HepG2 (cell line): ENCODE results near the gene SLC2A10. TPM values are rescaled to one million over a fixed set of nuclear protein-coding genes. Genes with fewer than 3 reads are reported as not detected.

Experiments used
- ARID2 ChIP-seq: sonication (generic); formaldehyde crosslinking; IDR thresholded peaks from 2 replicates; pipeline ENCODE4 v1.8.1; 2022; ENCODE audit warnings: mild to moderate bottlenecking, missing genetic modification reagents, borderline replicate concordance
- FOXA1 ChIP-seq, 2 experiments: fragments of 450-650 bp in 1 of 2; sonication (generic) in 1 of 2; formaldehyde crosslinking in 1 of 2; IDR thresholded peaks; 2 replicates each; pipeline versions ENCODE4 v1.4.0 to v1.6.1; 2016 to 2020; ENCODE audit warnings: missing genetic modification reagents in 1 of 2
- IKZF1 ChIP-seq: fragments of 450-650 bp; IDR thresholded peaks from 2 replicates; pipeline ENCODE4 v1.7.1; 2016
- MEF2D ChIP-seq: sonication (generic); formaldehyde crosslinking; IDR thresholded peaks from 2 replicates; pipeline ENCODE4 v1.5.1; 2020; ENCODE audit warnings: mild to moderate bottlenecking, missing genetic modification reagents
- MTF1 ChIP-seq: sonication (generic); formaldehyde crosslinking; IDR thresholded peaks from 2 replicates; pipeline ENCODE4 v1.5.0; 2020; ENCODE audit warnings: missing genetic modification reagents
- PITX1 ChIP-seq: sonication (generic); formaldehyde crosslinking; IDR thresholded peaks from 2 replicates; pipeline ENCODE4 v1.5.1; 2020; ENCODE audit warnings: mild to moderate bottlenecking, missing genetic modification reagents
- PRDM4 ChIP-seq: sonication (generic); formaldehyde crosslinking; IDR thresholded peaks from 2 replicates; pipeline ENCODE4 v1.9.0; 2021; ENCODE audit warnings: missing genetic modification reagents, borderline replicate concordance
- SOX13 ChIP-seq, 3 experiments: fragments of 450-650 bp in 1 of 3; sonication (generic) in 1 of 3; formaldehyde crosslinking in 1 of 3; IDR thresholded peaks in 2 of 3; conservative IDR thresholded peaks in 1 of 3; 2 replicates each; pipeline versions ENCODE4 v1.5.0 to v1.6.1; 2016 to 2020; ENCODE audit warnings: antibody characterized with exemption in 1 of 3, mild to moderate bottlenecking in 1 of 3, missing compliant biosample characterization in 1 of 3, missing genetic modification reagents in 1 of 3, moderate library complexity in 1 of 3
- SP5 ChIP-seq: IDR thresholded peaks from 2 replicates; pipeline ENCODE4 v1.6.1; 2016; ENCODE audit warnings: low read depth, borderline replicate concordance
- ZHX2 ChIP-seq, 2 experiments: sonication (generic) in 1 of 2; formaldehyde crosslinking in 1 of 2; IDR thresholded peaks; 2 replicates each; pipeline versions ENCODE4 v1.6.1 to v1.9.0; 2014 to 2022; ENCODE audit warnings: antibody characterized with exemption in 1 of 2, borderline replicate concordance in 1 of 2, inconsistent platforms in 1 of 2, low read depth in 1 of 2, missing genetic modification reagents in 1 of 2
- ZNF17 ChIP-seq: sonication (generic); formaldehyde crosslinking; IDR thresholded peaks from 2 replicates; pipeline ENCODE4 v1.5.0; 2020; ENCODE audit warnings: mild to moderate bottlenecking, missing genetic modification reagents
- ZNF274 ChIP-seq: sonication (generic); formaldehyde crosslinking; IDR thresholded peaks from 2 replicates; pipeline ENCODE4 v1.5.1; 2020; ENCODE audit warnings: mild to moderate bottlenecking, missing genetic modification reagents
- ZNF329 ChIP-seq: sonication (generic); formaldehyde crosslinking; IDR thresholded peaks from 2 replicates; pipeline ENCODE4 v1.9.0; 2021; ENCODE audit warnings: low read depth, mild to moderate bottlenecking, missing genetic modification reagents
- ZNF607 ChIP-seq: sonication (generic); formaldehyde crosslinking; IDR thresholded peaks from 2 replicates; pipeline ENCODE4 v1.5.1; 2020; ENCODE audit warnings: missing genetic modification reagents, mild to moderate bottlenecking, borderline replicate concordance
- ZNF768 ChIP-seq: sonication (generic); formaldehyde crosslinking; IDR thresholded peaks from 2 replicates; pipeline ENCODE4 v1.4.0; 2020; ENCODE audit warnings: missing genetic modification reagents
- ZNF775 ChIP-seq: sonication (generic); formaldehyde crosslinking; IDR thresholded peaks from 2 replicates; pipeline ENCODE4 v1.4.0; 2020; ENCODE audit warnings: missing genetic modification reagents, mild to moderate bottlenecking, moderate library complexity, borderline replicate concordance
- ZNF781 ChIP-seq: sonication (generic); formaldehyde crosslinking; IDR thresholded peaks from 2 replicates; pipeline ENCODE4 v1.5.1; 2020; ENCODE audit warnings: borderline replicate concordance, mild to moderate bottlenecking, missing genetic modification reagents; ENCODE audit errors: not compliant biosample characterization
- ZNF816 ChIP-seq: sonication (generic); formaldehyde crosslinking; IDR thresholded peaks from 2 replicates; pipeline ENCODE4 v1.8.0; 2022; ENCODE audit warnings: missing genetic modification reagents, mild to moderate bottlenecking, borderline replicate concordance
- ZNF883 ChIP-seq: sonication (generic); formaldehyde crosslinking; IDR thresholded peaks from 2 replicates; pipeline ENCODE4 v1.5.1; 2020; ENCODE audit warnings: mild to moderate bottlenecking, missing genetic modification reagents; ENCODE audit errors: not compliant biosample characterization
- polyA plus RNA-seq, 8 experiments: library from polyadenylated mRNA; depleted of rRNA in 3 of 8; stranded (reverse) in 7 of 8; unstranded in 1 of 8; fragments of >200 nt; fragmentation: Illumina TruSeq in 4 of 8; extraction: Trizol in 4 of 8; gene quantifications; 2 replicates each; pipeline versions ENCODE4 v1.2.1 to v1.2.3, GENCODE V29; 2011 to 2016; ENCODE audit warnings: low read depth in 4 of 8, missing spikeins in 1 of 8, mixed read lengths in 1 of 8; ENCODE audit not compliant: insufficient read depth in 1 of 8
- total RNA-seq, 5 experiments: library from RNA; depleted of rRNA; stranded (reverse); fragments of >200 nt; fragmentation: Illumina TruSeq; extraction: Trizol; gene quantifications; 2 replicates each; pipeline ENCODE4 v1.2.3, GENCODE V29; 2016; ENCODE audit warnings: low read depth in 1 of 5
- TF ChIP-seq, protein P1 (sequence below): sonication (generic); formaldehyde crosslinking; IDR thresholded peaks from 2 replicates; pipeline ENCODE4 v1.8.1; 2023; ENCODE audit warnings: mild to moderate bottlenecking, missing genetic modification reagents, borderline replicate concordance

Gene SLC2A10
- total and polyA plus RNA-seq, 2 of the 13 experiments (the other 11 are each of a cell fraction or from before 2014, with no cell fraction given), result 16.0 to 18.4 TPM

DNA sequence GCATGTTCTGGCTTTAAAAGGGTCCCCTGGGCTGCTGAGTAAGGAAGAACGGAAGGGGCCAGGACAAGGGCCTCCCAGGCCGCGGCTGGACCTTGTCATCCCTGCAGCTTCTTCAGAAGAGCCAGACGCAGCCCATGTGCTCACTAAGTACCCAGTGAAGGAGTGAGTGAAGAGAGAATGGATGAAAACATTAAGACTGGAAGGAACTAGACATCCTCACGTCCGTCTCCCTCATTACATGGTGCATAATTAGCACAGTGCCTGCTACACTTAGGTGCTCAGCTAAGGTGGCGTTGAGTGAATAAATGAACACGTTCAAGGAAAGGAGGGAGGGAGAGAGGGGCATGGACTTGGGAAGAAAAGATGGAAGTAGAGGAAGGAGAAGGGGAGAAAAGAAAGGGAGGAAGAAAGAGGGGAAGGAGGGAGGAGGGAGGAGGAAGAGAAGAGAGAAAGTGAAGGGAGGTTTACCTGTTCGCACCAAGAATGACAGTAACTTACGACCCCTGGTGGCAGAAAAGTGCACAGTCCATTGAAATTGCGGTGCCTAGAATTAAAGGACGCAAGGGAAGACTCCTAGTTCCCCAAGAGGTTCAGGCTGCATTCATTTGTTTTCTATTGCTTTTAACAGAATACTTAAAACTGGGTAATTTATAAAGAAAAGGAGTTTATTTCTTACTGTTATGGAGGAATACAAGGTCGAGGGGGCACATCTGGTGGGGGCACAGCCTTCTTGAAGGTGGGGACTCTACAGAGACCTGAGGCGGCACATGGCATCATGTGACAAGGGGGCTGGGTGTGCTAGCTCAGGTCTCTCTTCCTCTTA is 28.2 kb upstream of the SLC2A10 start (continued):
- TF ChIP-seq ZHX2 (IDR thresholded peaks at IDR 0.05; ENCODE audit: low read depth), result no peak
- TF ChIP-seq ZHX2 (CRISPR knock-in tag; IDR thresholded peaks at IDR 0.05; ENCODE audit: borderline replicate concordance), result no peak
- TF ChIP-seq ZNF329 (CRISPR knock-in tag), result no peak
- TF ChIP-seq SP5, result peak; percentile 39; the same call in 1 of the 2 replicates
- TF ChIP-seq ZNF781 (CRISPR knock-in tag), result no peak
- TF ChIP-seq, protein P1, sequence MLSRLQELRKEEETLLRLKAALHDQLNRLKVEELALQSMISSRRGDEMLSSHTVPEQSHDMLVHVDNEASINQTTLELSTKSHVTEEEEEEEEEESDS (CRISPR knock-in tag), result no peak
- TF ChIP-seq MTF1 (CRISPR knock-in tag), result no peak
- TF ChIP-seq ZNF607, result no peak
- no peak for TF ChIP-seq ZNF775 (CRISPR knock-in tag)
- TF ChIP-seq FOXA1 (IDR thresholded peaks at IDR 0.05), result no peak
- TF ChIP-seq FOXA1 (CRISPR knock-in tag; IDR thresholded peaks at IDR 0.05), result no peak
- TF ChIP-seq MEF2D (CRISPR knock-in tag), result peak; percentile 39; the same call in 1 of the 2 replicates
- no peak for TF ChIP-seq ZNF274 (CRISPR knock-in tag)
- TF ChIP-seq ZNF816 (CRISPR knock-in tag), result no peak
- TF ChIP-seq IKZF1, result no peak
- TF ChIP-seq ZNF883 (CRISPR knock-in tag), result no peak
- TF ChIP-seq ARID2 (CRISPR knock-in tag), result no peak
- no peak for TF ChIP-seq ZNF17 (CRISPR knock-in tag)
- TF ChIP-seq ZNF768 (CRISPR knock-in tag), result no peak
- no peak for TF ChIP-seq PRDM4 (CRISPR knock-in tag)
- TF ChIP-seq PITX1, result no peak
- TF ChIP-seq SOX13 (IDR thresholded peaks at IDR 0.05), result no peak
- TF ChIP-seq SOX13 (CRISPR knock-in tag; conservative IDR thresholded peaks at IDR 0.05 in 1 of 2, IDR thresholded peaks at IDR 0.05 in 1 of 2), result no peak; a peak in 1 of 4 replicates
